Neural cell (in vitro differentiated cells): ENCODE measurements around the gene PDE6G.

Experiments
- POLR2AphosphoS5 ChIP-seq: IDR thresholded peaks from 2 replicates; pipeline ENCODE4 v1.6.1; 2012
- TF ChIP-seq, protein P1 (sequence below): fragments of 450-650 bp; IDR thresholded peaks from 2 replicates; pipeline ENCODE4 v1.5.1; 2014; ENCODE audit warnings: antibody characterized with exemption, mild to moderate bottlenecking, moderate library complexity; ENCODE audit not compliant: poor library complexity, severe bottlenecking

DNA sequence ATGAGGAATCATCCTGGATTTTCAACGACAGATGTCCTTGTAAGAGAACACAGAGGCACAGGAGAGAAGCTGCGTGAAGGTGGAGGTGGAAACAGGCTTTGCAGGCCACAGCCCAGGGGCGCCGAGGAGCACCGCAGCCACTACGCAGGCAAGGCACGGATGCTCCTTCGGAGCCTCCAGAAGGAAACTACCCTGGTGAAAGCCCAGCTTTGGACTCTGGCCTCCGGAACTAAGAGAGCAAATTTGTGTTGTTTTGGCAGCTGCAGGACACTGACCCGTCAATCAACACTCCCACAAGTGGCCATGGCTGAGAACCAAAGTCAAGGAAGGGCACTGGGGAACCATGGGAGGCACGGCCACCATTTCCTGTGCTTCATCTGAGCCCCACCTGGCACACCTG lies 23.8 kb upstream of the PDE6G start:
- TF ChIP-seq, protein P1, sequence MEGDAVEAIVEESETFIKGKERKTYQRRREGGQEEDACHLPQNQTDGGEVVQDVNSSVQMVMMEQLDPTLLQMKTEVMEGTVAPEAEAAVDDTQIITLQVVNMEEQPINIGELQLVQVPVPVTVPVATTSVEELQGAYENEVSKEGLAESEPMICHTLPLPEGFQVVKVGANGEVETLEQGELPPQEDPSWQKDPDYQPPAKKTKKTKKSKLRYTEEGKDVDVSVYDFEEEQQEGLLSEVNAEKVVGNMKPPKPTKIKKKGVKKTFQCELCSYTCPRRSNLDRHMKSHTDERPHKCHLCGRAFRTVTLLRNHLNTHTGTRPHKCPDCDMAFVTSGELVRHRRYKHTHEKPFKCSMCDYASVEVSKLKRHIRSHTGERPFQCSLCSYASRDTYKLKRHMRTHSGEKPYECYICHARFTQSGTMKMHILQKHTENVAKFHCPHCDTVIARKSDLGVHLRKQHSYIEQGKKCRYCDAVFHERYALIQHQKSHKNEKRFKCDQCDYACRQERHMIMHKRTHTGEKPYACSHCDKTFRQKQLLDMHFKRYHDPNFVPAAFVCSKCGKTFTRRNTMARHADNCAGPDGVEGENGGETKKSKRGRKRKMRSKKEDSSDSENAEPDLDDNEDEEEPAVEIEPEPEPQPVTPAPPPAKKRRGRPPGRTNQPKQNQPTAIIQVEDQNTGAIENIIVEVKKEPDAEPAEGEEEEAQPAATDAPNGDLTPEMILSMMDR: no peak
- no peak for TF ChIP-seq POLR2AphosphoS5
